HK-2 (cell line): ENCODE data around the gene SIPA1L3.

Experiments used
- DNase-seq: peaks from one replicate; pipeline ENCODE4 v3.0.0-alpha.2; 2018; ENCODE audit not compliant: unreplicated experiment

The SIPA1L3 gene

DNA sequence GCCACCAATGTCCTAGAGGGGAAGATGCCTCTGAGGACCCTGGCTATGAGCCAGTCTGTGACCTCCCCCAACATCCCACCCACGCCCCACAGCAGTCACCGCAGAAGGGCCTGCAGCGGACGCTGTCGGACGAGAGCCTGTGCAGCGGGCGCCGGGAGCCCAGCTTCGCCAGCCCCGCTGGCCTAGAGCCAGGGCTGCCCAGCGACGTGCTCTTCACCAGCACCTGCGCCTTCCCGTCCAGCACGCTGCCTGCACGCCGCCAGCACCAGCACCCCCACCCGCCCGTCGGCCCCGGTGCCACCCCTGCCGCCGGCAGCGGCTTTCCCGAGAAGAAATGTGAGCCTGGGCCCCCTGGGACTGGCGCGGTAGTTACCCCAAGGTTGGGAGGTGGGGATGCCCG is 286.4 kb downstream of the SIPA1L3 start:
- DNase-seq, result no peak

DNA sequence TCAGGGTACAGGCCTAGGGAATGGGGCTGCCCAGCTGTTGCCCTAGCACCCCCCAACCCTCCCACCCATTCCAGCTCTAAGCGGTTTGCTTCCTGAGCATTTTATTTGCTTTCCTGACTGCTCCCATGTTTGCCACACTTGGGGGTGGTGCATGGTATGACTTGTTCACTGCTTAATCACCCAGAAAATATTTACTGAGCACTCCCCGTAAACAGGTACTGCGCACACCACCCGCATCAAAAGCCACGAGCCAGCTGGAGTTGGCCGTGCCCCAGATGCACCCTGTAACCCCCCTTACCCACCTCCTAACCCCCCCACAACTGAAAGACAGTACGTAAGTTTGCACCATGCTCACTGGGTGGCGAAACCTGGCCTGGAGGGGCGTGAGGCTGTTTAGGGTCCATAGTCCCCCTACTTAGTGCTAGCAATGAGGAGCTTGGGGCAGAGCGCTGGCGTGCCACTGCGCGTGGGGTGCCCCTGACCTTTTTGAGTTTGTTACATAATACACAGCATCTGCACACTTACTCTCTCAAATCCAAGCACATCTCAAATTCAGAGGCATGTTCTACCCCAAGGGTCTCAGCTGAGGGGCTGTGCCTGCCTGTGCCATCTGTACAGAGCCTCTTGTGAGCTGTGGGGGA is 287.2 kb downstream of the SIPA1L3 start:
- DNase-seq, result no peak

DNA sequence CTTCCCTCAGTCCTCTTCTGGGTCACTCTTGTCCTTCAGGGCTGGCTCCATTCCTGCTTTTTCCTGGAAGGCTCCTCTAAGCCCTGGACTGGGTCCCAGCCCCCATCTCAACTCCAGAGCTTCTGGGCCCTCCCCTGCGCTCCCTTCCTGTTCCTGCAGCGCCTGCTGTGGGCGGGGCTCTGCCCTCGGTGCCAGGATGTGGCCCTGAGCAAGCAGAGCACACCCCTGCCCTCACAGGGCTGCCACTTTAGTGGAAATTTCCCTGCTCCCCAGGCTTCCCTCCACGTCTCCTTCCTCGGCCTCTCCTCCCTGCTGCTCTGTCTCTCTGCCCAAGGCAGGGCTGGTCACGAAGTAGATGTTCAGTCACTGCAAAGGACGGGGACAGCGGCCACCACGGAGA is 288.2 kb downstream of the SIPA1L3 start:
- DNase-seq, result no peak

GRCh38 chr19:38196245-38196837 is 289.3 kb downstream of the SIPA1L3 start:
- DNase-seq, result no peak

- DNase-seq, result no peak
Observed at GRCh38 chr19:38196948-38197656, 290.1 kb downstream of the SIPA1L3 start.

GRCh38 chr19:38197937-38198704 is 291.1 kb downstream of the SIPA1L3 start:
- DNase-seq, result no peak

- DNase-seq, result no peak
Observed at GRCh38 chr19:38199340-38199739, 292.3 kb downstream of the SIPA1L3 start.

DNA sequence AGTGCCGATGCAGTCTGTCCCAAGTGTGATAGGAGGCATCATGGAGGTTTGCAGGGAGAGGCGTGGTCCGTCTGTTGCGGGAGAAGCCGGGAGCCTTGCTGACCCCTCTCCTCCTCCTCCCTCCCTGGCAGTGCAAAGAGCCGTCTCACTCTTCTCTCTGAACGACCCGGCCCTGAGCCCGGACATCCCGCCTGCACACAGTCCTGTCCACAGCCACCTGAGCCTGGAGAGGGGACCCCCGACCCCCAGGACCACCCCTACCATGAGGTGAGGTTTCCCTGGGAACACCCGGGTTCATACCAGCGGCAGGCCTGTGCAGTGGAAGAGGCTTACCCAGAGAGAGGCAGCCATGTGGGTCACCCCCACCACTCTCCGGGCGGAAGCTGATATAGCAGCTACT is 294.7 kb downstream of the SIPA1L3 start:
- DNase-seq, result no peak

GRCh38 chr19:38202504-38202903 is 295.5 kb downstream of the SIPA1L3 start:
- DNase-seq, result no peak

GRCh38 chr19:38203197-38203596 is 296.2 kb downstream of the SIPA1L3 start:
- no peak for DNase-seq

DNA sequence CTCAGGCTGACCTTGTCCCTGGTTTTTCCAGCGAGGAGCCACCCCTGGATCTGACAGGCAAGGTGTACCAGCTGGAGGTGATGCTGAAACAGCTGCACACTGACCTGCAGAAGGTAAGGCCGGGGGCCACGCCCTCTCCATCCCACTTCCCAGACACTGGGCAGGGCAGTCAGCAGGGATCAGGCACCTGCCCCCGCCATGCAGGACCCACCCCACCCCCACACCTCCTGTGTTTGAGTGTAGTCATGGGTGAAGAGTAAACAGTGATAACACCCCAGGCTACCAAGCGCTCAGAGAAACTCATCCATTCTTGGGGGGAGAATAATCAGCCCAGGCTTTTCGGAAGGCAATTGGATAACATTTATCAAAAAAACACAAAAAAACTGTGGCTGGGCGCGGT is 297.1 kb downstream of the SIPA1L3 start:
- no peak for DNase-seq

DNA sequence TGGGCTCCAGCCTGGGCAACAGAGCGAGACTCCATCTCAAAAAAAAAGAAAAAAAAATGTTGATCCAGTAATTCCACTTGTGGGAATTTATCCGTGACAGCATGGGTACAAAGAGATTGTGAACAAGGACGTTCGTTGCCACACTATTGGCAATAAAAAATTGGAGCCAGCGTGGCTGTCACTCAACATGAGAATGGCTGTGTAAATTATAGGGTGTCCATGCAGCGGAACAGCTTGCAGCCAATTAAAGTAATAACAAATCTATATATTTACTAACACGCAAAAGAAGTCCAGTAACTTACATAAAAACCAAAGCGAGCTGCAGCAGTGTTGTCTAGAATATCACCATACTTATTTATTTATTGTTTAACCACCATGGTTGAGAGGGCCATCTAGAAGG is 297.7 kb downstream of the SIPA1L3 start:
- DNase-seq, result no peak

DNA sequence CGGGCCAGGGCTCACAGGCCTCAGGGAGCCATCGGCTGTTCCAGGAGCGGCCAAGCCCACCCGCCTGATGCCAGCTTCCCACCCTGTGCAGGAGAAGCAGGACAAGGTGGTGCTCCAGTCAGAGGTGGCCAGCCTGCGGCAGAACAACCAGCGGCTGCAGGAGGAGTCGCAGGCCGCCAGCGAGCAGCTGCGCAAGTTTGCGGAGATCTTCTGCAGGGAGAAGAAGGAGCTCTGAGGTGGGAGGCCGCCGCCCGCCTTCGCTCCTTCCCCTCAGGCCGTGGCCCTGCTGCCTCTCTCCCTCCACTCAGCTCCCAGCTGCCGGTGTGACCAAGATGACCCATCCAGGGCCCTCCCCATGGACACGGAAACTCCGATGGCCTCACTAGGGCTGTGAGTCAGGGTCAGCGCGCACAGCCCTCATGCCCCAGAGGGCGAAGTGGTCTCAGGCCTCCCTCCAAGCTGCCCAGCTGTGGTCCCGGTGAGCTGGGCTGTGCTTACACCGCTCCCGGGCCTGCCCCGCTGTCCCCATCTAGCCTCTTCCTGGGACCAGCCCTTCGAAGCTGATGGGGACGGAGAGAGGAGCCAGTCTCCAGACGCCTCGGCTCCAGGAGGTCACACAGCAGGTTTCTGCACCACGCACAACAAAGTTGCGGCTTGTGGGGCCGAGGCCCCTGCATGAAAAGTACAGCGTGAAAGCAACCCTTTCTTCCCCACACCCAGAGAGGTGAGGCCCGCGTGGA is 299.2 kb downstream of the SIPA1L3 start:
- DNase-seq, result no peak

DNA sequence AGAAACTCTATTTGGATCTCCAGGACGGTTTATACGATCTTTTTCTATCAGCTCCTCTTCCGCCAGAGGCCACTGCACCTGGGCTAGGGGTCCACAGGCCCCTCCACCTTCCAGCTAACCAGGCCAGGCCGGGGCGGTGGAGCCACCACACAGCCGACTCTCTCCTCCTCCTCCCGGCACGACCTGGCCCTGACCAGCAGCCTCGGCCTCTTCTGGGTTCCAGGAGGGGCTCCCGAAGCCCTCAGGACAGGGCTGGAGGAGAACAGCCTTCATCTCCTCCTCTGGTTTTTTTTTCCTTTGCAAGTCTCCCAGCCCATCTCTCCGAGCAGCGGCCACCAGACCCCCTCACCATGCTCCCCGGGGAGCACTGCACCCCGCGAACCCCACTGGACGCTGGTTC is 299.9 kb downstream of the SIPA1L3 start:
- DNase-seq, result no peak

- no peak for DNase-seq
Observed at GRCh38 chr19:38207543-38207942, 300.5 kb downstream of the SIPA1L3 start.

- no peak for DNase-seq
Observed at GRCh38 chr19:38208571-38208970, 301.6 kb downstream of the SIPA1L3 start.

GRCh38 chr19:38209152-38209551 is 302.1 kb downstream of the SIPA1L3 start:
- DNase-seq, result no peak

GRCh38 chr19:38209671-38210457 is 302.9 kb downstream of the SIPA1L3 start:
- DNase-seq, result no peak

DNA sequence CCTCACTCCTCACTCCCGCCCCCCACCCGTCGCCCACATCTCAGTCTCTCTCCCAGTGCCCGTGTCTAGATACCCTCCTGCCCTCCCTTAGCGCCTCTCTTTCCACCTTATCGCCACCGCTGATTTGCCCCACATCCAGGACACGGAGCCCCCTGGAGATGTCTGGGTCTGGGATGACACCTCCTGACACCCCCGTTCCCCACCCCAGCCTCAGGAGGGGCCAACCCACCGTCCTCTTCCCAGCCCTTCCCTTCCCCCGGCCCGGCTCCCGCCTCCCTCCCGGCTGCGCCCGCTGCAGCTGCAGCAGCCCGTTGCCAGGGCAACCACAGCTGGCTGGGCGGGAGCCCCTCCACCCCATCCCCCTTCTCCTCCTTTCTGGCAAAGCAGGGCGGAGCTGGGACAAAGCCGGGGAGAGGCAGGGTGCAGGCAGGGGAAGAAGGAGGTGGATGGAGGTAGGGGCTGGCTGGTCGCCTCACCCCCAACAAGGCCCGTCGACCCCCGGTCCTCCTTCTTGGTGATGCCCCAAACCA is 303.5 kb downstream of the SIPA1L3 start:
- DNase-seq, result no peak

DNA sequence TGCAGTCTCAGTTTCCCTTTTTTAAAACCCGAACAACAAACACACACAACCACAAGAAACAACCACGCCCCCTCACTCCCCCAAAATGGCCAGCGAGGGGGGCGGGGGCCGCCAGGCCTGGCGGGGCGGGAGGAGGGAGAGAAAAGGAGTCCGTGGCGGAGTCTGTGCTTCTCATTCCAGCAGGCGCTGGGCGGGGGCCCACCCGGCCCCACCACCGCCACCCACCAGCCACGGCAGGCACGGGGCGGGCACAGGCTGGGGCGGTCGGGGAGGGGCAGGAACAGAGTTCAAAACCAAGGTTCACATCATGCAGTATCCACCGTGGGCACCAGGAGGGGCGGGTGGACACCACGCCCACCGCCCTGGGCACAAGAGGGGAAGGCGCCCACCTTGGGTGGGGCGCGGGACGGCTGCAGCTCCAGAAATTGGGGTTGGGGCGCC is 304.2 kb downstream of the SIPA1L3 start:
- no peak for DNase-seq

- no peak for DNase-seq
Observed at GRCh38 chr19:38211766-38212165, 304.8 kb downstream of the SIPA1L3 start.
